Measurements from ENCODE around the gene LMNA.

Gene LMNA

GRCh38 chr1:156140879-156141707 is 26.6 kb downstream of the LMNA start:
- no peak for DNase-seq (ENCODE audit: low read depth in 3 of 3)

GRCh38 chr1:156143765-156144489 is 29.4 kb downstream of the LMNA start:
- DNase-seq (ENCODE audit: low read depth in 3 of 3): no peak

- DNase-seq (ENCODE audit: low read depth in 3 of 3): no peak
These were observed 30.2 kb downstream of the LMNA start for GRCh38 chr1:156144742-156145141.

GRCh38 chr1:156145650-156146019 is 31.1 kb downstream of the LMNA start:
- no peak for DNase-seq (ENCODE audit: low read depth in 3 of 3)

GRCh38 chr1:156146020-156146768 is 31.7 kb downstream of the LMNA start:
- peak in 1 of 3 experiments; percentile 29 for DNase-seq (ENCODE audit: low read depth in 3 of 3)

GRCh38 chr1:156146769-156147405 is 32.4 kb downstream of the LMNA start:
- no peak for DNase-seq (ENCODE audit: low read depth in 3 of 3)

- no peak for DNase-seq (ENCODE audit: low read depth in 3 of 3)
These were observed 33.7 kb downstream of the LMNA start for GRCh38 chr1:156148216-156148615.

GRCh38 chr1:156149374-156150332 is 35.1 kb downstream of the LMNA start:
- no peak for DNase-seq (ENCODE audit: low read depth in 3 of 3)

GRCh38 chr1:156150333-156151011 is 36.0 kb downstream of the LMNA start:
- no peak for DNase-seq (ENCODE audit: low read depth in 3 of 3)

- no peak for DNase-seq (ENCODE audit: low read depth in 3 of 3)
These were observed 36.7 kb downstream of the LMNA start for GRCh38 chr1:156151093-156151688.

- DNase-seq (ENCODE audit: low read depth in 3 of 3): no peak
These were observed 38.1 kb downstream of the LMNA start for GRCh38 chr1:156152628-156153027.

GRCh38 chr1:156153362-156153761 is 38.9 kb downstream of the LMNA start, which contains the start of gene SEMA4A:
Gene SEMA4A (plus strand): TSS chr1:156153585. CDS start chr1:156154579, 994 bp downstream.
- DNase-seq (ENCODE audit: low read depth in 3 of 3): no peak

GRCh38 chr1:156154317-156154749 is 39.8 kb downstream of the LMNA start:
- no peak for DNase-seq (ENCODE audit: low read depth in 3 of 3)

GRCh38 chr1:156155756-156156510 is 41.4 kb downstream of the LMNA start:
- no peak for DNase-seq (ENCODE audit: low read depth in 3 of 3)

GRCh38 chr1:156157506-156157905 is 43.0 kb downstream of the LMNA start:
- no peak for DNase-seq (ENCODE audit: low read depth in 3 of 3)

GRCh38 chr1:156157966-156158365 is 43.5 kb downstream of the LMNA start:
- no peak for DNase-seq (ENCODE audit: low read depth in 3 of 3)

- DNase-seq (ENCODE audit: low read depth in 3 of 3): no peak
These were observed 45.7 kb downstream of the LMNA start for GRCh38 chr1:156160000-156160742.

GRCh38 chr1:156160743-156161171 is 46.2 kb downstream of the LMNA start:
- DNase-seq (ENCODE audit: low read depth in 3 of 3): peak; percentile 53 to 69 (median 55)
